Measurements from ENCODE around the gene PPM1L. TPM values are rescaled to one million over a fixed set of nuclear protein-coding genes. Genes with fewer than 3 reads are reported as not detected.

PPM1L gene
- total and polyA plus RNA-seq, 2 of the 13 experiments (the other 11 are each of a cell fraction or from before 2014, with no cell fraction given) = 0.22 to 1.4 TPM

DNA sequence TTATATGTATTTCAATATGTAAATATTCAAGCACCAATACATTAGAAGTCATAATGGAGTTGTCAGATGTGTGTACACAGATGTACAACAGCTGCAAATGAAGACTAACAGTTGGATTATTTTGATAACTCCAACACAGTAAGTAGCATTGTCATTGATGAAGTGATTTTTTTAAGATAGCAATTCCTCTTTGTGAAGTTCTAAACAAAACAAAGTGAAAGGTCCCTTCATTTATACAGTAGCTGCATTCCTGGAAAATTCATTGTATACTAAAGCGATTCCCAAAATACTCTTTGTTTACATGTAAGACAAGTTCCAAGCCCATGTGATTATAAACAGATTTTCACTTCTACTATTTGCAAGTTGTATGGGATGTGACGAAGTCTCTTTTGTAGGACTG lies 234.4 kb downstream of the PPM1L start (continued):
- TF ChIP-seq, protein P1, sequence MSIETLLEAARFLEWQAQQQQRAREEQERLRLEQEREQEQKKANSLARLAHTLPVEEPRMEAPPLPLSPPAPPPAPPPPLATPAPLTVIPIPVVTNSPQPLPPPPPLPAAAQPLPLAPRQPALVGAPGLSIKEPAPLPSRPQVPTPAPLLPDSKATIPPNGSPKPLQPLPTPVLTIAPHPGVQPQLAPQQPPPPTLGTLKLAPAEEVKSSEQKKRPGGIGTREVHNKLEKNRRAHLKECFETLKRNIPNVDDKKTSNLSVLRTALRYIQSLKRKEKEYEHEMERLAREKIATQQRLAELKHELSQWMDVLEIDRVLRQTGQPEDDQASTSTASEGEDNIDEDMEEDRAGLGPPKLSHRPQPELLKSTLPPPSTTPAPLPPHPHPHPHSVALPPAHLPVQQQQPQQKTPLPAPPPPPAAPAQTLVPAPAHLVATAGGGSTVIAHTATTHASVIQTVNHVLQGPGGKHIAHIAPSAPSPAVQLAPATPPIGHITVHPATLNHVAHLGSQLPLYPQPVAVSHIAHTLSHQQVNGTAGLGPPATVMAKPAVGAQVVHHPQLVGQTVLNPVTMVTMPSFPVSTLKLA (IDR thresholded peaks at IDR 0.05) = no peak
- TF ChIP-seq FOXM1 (CRISPR knock-in tag; IDR thresholded peaks at IDR 0.05) (no peak), HDAC2 (CRISPR knock-in tag; IDR thresholded peaks at IDR 0.05) (no peak), ZSCAN31 (CRISPR knock-in tag; IDR thresholded peaks at IDR 0.05; ENCODE audit: low read depth) (no peak), ZKSCAN1 (IDR thresholded peaks at IDR 0.05; ENCODE audit: low read length) (no peak)

DNA sequence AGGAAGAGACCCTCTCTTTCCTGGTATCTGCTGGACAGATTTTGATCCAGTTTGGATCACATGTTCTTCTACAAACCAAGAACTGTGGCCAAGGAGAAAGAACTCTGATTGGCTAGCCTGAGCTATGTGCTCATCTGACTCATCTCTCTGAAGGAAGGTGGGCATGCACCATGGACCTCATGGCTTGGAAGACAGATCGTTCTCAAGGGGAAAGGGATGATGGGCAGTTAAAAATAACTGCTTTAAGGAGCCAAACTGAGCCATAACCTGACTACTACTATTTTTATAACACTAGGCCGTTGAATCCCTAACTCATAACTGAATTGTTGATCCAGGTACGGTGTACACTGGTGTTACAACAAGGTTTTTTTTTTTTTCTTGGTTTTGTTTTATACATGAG lies 236.7 kb downstream of the PPM1L start:
- H3K4me3 ChIP-seq (replicated peaks in 1 of 3; ENCODE audit: insufficient read depth in 1 of 3, low read depth in 2 of 3, low read length in 3 of 3) = no peak overlapping the region
- in situ Hi-C loops (cut with HindIII; ENCODE audit: extremely low pct_ligation_motif_present, low pct_unique_long_range_greater_than_20kb) (no loop called here), intact Hi-C loops (cut with micrococcal nuclease; ENCODE audit: unreplicated experiment) (no loop called here)
- H4K20me1 ChIP-seq (ENCODE audit: insufficient read depth, low read length) = no peaks in the 10 kb centered on the region
- no peaks in the 10 kb centered on the region for H3K36me3 ChIP-seq (replicated peaks in 1 of 2; ENCODE audit: control insufficient read depth in 1 of 2, insufficient read depth in 2 of 2, low read length in 2 of 2)
- no peaks in the 10 kb centered on the region for H3K79me2 ChIP-seq (ENCODE audit: insufficient read depth, low read length)
- ATAC-seq (no peak), DNase-seq (ENCODE audit: low spot score) (no peak), FAIRE-seq (no peak)
- POLR2A ChIA-PET = no interaction called here
- H3K27ac ChIP-seq (ENCODE audit: extremely low read length, insufficient read depth, low read length) = no peak overlapping the region
- no peak overlapping the region for H2AFZ ChIP-seq (ENCODE audit: low read length)
- 27% methylated on average over 3 of the region's 3 CpGs for WGBS (ENCODE audit: low lambda C conversion rate)
- no peaks in the 10 kb centered on the region for H3K4me1 ChIP-seq (ENCODE audit: insufficient read depth, low read length)
- no TSS peak for BruUV-seq (replicated peaks)
- no peaks in the 10 kb centered on the region for H3K27me3 ChIP-seq (ENCODE audit: control insufficient read depth in 1 of 2, insufficient read depth in 2 of 2, low read length in 2 of 2)
- H3K9me3 ChIP-seq (ENCODE audit: low read length) = no peaks in the 10 kb centered on the region
- CTCF ChIA-PET (ENCODE audit: low intra/inter-chr PET ratio, low total read pairs) = no interaction called here
- no peak overlapping the region for H3K4me2 ChIP-seq (ENCODE audit: low read depth, low read length)
- no peak overlapping the region for H3K9ac ChIP-seq (ENCODE audit: insufficient read depth, low read depth, low read length)
- TF ChIP-seq REXO4 (CRISPR knock-in tag; IDR thresholded peaks at IDR 0.05; ENCODE audit: borderline replicate concordance) (no peak), ZSCAN22 (CRISPR knock-in tag; IDR thresholded peaks at IDR 0.05) (no peak), KLF6 (CRISPR knock-in tag; IDR thresholded peaks at IDR 0.05) (no peak), ZNF577 (CRISPR knock-in tag; IDR thresholded peaks at IDR 0.05; ENCODE audit: borderline replicate concordance, low read depth) (no peak), ZNF510 (CRISPR knock-in tag; IDR thresholded peaks at IDR 0.05; ENCODE audit: low read depth) (no peak)
- TF ChIP-seq, protein P2, sequence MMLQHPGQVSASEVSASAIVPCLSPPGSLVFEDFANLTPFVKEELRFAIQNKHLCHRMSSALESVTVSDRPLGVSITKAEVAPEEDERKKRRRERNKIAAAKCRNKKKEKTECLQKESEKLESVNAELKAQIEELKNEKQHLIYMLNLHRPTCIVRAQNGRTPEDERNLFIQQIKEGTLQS (CRISPR knock-in tag; IDR thresholded peaks at IDR 0.05) = no peak
- TF ChIP-seq, protein P3, sequence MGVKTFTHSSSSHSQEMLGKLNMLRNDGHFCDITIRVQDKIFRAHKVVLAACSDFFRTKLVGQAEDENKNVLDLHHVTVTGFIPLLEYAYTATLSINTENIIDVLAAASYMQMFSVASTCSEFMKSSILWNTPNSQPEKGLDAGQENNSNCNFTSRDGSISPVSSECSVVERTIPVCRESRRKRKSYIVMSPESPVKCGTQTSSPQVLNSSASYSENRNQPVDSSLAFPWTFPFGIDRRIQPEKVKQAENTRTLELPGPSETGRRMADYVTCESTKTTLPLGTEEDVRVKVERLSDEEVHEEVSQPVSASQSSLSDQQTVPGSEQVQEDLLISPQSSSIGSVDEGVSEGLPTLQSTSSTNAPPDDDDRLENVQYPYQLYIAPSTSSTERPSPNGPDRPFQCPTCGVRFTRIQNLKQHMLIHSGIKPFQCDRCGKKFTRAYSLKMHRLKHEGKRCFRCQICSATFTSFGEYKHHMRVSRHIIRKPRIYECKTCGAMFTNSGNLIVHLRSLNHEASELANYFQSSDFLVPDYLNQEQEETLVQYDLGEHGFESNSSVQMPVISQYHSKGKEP (CRISPR knock-in tag; IDR thresholded peaks at IDR 0.05) = no peak
- TF ChIP-seq, protein P4, sequence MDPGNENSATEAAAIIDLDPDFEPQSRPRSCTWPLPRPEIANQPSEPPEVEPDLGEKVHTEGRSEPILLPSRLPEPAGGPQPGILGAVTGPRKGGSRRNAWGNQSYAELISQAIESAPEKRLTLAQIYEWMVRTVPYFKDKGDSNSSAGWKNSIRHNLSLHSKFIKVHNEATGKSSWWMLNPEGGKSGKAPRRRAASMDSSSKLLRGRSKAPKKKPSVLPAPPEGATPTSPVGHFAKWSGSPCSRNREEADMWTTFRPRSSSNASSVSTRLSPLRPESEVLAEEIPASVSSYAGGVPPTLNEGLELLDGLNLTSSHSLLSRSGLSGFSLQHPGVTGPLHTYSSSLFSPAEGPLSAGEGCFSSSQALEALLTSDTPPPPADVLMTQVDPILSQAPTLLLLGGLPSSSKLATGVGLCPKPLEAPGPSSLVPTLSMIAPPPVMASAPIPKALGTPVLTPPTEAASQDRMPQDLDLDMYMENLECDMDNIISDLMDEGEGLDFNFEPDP (CRISPR knock-in tag; conservative IDR thresholded peaks at IDR 0.05) = no peak
- TF ChIP-seq, protein P5, sequence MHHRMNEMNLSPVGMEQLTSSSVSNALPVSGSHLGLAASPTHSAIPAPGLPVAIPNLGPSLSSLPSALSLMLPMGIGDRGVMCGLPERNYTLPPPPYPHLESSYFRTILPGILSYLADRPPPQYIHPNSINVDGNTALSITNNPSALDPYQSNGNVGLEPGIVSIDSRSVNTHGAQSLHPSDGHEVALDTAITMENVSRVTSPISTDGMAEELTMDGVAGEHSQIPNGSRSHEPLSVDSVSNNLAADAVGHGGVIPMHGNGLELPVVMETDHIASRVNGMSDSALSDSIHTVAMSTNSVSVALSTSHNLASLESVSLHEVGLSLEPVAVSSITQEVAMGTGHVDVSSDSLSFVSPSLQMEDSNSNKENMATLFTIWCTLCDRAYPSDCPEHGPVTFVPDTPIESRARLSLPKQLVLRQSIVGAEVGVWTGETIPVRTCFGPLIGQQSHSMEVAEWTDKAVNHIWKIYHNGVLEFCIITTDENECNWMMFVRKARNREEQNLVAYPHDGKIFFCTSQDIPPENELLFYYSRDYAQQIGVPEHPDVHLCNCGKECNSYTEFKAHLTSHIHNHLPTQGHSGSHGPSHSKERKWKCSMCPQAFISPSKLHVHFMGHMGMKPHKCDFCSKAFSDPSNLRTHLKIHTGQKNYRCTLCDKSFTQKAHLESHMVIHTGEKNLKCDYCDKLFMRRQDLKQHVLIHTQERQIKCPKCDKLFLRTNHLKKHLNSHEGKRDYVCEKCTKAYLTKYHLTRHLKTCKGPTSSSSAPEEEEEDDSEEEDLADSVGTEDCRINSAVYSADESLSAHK (CRISPR knock-in tag; IDR thresholded peaks at IDR 0.05; ENCODE audit: borderline replicate concordance) = no peak
- TF ChIP-seq, protein P6, sequence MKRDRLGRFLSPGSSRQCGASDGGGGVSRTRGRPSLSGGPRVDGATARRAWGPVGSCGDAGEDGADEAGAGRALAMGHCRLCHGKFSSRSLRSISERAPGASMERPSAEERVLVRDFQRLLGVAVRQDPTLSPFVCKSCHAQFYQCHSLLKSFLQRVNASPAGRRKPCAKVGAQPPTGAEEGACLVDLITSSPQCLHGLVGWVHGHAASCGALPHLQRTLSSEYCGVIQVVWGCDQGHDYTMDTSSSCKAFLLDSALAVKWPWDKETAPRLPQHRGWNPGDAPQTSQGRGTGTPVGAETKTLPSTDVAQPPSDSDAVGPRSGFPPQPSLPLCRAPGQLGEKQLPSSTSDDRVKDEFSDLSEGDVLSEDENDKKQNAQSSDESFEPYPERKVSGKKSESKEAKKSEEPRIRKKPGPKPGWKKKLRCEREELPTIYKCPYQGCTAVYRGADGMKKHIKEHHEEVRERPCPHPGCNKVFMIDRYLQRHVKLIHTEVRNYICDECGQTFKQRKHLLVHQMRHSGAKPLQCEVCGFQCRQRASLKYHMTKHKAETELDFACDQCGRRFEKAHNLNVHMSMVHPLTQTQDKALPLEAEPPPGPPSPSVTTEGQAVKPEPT (CRISPR knock-in tag; IDR thresholded peaks at IDR 0.05; ENCODE audit: low read depth) = no peak

Measured in HepG2 (cell line).